NCI-H1436 (cell line): Measurements from ENCODE around the gene TAS1R1.
"Not testable (repeated sequence)": the region's sequence is repeated elsewhere in the genome, so short reads cannot be mapped to it uniquely, and the experiment has no call there.

ENCODE experiments used
- DNase-seq: peaks from one replicate; lab custom pipeline; 2025; lab: John Stamatoyannopoulos, UW

The TAS1R1 gene

GRCh38 chr1:6591222-6591621 is 36.1 kb downstream of the TAS1R1 start:
- DNase-seq: no peak

GRCh38 chr1:6591644-6592043 is 36.5 kb downstream of the TAS1R1 start:
- no peak for DNase-seq

GRCh38 chr1:6592441-6592840 is 37.3 kb downstream of the TAS1R1 start:
- DNase-seq: no peak

- DNase-seq: no peak
These were observed 37.9 kb downstream of the TAS1R1 start for GRCh38 chr1:6592865-6593593.

- DNase-seq: no peak
These were observed 38.7 kb downstream of the TAS1R1 start for GRCh38 chr1:6593810-6594209.

- no peak for DNase-seq
These were observed 40.1 kb downstream of the TAS1R1 start for GRCh38 chr1:6594977-6595740.

- no peak for DNase-seq
These were observed 41.2 kb downstream of the TAS1R1 start for GRCh38 chr1:6596351-6596750.

GRCh38 chr1:6596886-6597776 is 42.0 kb downstream of the TAS1R1 start:
- no peak for DNase-seq

- DNase-seq: no peak
These were observed 42.6 kb downstream of the TAS1R1 start for GRCh38 chr1:6597777-6598131.

GRCh38 chr1:6599141-6599975 is 44.3 kb downstream of the TAS1R1 start:
- DNase-seq: no peak

GRCh38 chr1:6599991-6600390 is 44.9 kb downstream of the TAS1R1 start:
- DNase-seq: not testable (repeated sequence)

- DNase-seq: no peak
These were observed 45.4 kb downstream of the TAS1R1 start for GRCh38 chr1:6600410-6601048.

GRCh38 chr1:6601049-6601922 is 46.2 kb downstream of the TAS1R1 start:
- no peak for DNase-seq

GRCh38 chr1:6601923-6602668 is 47.0 kb downstream of the TAS1R1 start:
- DNase-seq: no peak

- peak; percentile 63 for DNase-seq
These were observed 47.6 kb downstream of the TAS1R1 start, which contains the start of gene KLHL21 for GRCh38 chr1:6602669-6603237. KLHL21 (minus strand) TSS chr1:6602869; CDS start chr1:6602817, 52 bp downstream.

- no peak for DNase-seq
These were observed 48.3 kb downstream of the TAS1R1 start for GRCh38 chr1:6603238-6603914.

- no peak for DNase-seq
These were observed 48.9 kb downstream of the TAS1R1 start for GRCh38 chr1:6603915-6604558.
